Liver (tissue), 1 donor: Measurements from ENCODE around the gene NFIA.

ENCODE experiments used
- SP1 ChIP-seq: IDR thresholded peaks from 2 replicates; pipeline ENCODE4 v1.6.1; 2018; ENCODE audit warnings: antibody characterized with exemption, mild to moderate bottlenecking
- TAF1 ChIP-seq: conservative IDR thresholded peaks from 2 replicates; pipeline ENCODE4 v1.6.1; 2016; ENCODE audit warnings: antibody characterized with exemption, mild to moderate bottlenecking
- donor health status: healthy.

GRCh38 chr1:61151565-61151964 lies 69.2 kb downstream of the NFIA start:
- TF ChIP-seq TAF1 (no peak), SP1 (no peak)
